B cell (primary cell): Measurements from ENCODE around the gene TNRC6C.

Source experiments
- CTCF ChIP-seq: fragments of 200-600 bp; IDR thresholded peaks from one replicate; pipeline ENCODE4 v1.8.0; 2022; ENCODE audit warnings: antibody characterized with exemption, mild to moderate bottlenecking
- EZH2 ChIP-seq: IDR thresholded peaks from 2 replicates; pipeline ENCODE4 v1.6.1; 2012; ENCODE audit warnings: borderline replicate concordance, low read depth, mild to moderate bottlenecking, moderate library complexity, low read length; ENCODE audit not compliant: insufficient read depth, poor library complexity, severe bottlenecking

- no peak for TF ChIP-seq CTCF
- no peak for TF ChIP-seq EZH2
Measured at GRCh38 chr17:78037280-78037679, 78.8 kb downstream of the TNRC6C start.
